Stimulated activated CD8-positive, alpha-beta memory T cell treated with anti-CD3 and anti-CD28 coated beads, Interleukin-2, amount 100 ng/mL, for 48 hours (primary cell): ENCODE measurements around the gene KCNIP4.

ENCODE experiments used
- DNase-seq, 2 donors: peaks; one replicate each; pipeline ENCODE4 v3.0.0-alpha.2; 2020; ENCODE audit warnings: low read depth in 2 of 2

KCNIP4 gene

DNA sequence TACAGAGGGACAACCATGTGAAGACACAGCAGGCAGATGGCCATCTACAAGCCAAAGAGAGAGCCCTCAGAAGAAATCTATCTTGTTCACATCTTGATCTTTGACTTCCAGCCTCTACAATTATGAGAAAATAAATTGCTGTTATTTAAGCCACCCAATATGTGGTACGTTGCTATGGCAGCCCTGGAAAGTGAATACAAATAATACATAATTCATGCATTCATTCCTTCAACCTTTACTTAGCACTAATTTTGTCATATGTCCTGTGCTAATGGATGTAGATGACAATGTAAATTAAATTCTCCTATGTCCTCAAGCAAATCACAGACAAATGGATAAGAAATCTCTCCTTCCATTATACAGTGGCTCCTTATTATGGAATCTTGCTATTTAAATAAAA lies 886.7 kb downstream of the KCNIP4 start:
- no peak for DNase-seq

DNA sequence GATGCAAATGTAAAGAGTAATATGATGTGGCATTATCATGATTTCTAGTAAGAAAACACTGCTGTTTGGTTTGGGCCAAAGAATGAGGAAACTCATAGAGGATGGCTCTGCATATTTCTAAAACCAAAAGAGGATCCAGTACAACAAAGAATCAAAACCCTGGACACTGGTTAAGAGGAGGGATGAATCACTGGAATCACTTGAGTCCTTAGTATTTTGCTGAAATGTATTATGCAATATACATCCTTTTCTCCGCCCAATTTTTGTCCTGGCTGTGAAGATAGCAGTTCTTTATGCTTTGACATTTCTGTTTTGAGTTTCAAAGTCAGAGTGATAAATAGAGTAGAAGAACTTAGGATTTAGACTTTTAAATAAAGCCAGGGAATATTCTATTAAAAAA lies 902.4 kb downstream of the KCNIP4 start:
- DNase-seq, result no peak

DNA sequence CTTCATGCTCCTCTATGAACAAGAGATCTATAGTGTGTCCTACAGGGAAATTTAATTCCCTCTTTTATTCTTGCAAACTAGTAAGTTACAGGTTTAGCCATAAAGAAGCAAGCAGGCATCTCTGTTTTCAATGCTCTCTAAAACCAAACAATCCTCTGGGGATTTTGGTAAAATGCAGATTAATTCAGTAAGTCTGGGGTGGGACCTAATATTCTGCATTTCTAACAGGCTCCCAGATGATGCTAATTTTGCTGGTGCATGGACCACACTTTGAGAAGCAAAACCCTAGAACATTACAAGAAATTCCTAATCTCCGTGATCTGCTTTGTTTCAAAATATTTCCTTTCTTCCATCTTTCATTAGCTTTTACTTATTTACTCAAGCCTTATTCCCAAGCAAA lies 903.5 kb downstream of the KCNIP4 start:
- no peak for DNase-seq

DNA sequence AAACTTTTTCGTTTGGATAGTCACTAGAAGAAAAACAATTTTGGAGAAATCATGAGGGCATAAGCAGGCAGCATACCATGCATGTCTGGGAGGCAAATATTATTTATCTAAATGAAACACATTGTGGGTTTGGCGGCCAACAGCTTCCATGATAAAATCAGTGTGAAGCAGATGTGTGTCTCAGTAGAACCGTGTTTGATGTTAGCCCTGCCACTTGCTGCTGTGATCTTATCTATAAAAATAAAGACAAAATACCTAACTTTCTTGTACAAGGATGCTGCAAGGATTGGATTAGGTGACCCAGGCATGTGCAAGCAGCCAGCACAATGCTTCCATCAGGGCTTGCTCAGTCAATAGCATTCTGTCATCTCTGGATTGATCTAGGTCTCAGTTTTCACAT lies 906.9 kb downstream of the KCNIP4 start:
- DNase-seq, result no peak

DNA sequence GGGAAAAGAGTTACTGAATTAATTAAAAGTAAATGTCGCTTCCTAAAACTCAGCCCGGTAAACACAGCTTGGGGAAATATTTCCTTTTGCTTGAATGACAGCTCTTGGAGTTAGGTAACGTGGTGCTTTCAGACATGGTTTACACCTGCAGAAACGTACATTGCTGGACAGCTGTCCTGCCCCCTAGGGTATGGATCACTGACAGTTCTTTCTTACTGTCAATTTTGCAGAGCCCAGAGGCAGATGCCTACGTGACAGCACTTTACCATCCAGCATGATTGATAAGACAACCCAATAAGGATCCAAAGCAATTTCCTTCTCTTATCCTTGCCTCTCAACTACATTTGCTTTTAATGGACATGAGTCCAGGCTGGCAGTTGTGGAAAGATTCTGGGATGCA lies 913.8 kb downstream of the KCNIP4 start:
- no peak for DNase-seq

DNA sequence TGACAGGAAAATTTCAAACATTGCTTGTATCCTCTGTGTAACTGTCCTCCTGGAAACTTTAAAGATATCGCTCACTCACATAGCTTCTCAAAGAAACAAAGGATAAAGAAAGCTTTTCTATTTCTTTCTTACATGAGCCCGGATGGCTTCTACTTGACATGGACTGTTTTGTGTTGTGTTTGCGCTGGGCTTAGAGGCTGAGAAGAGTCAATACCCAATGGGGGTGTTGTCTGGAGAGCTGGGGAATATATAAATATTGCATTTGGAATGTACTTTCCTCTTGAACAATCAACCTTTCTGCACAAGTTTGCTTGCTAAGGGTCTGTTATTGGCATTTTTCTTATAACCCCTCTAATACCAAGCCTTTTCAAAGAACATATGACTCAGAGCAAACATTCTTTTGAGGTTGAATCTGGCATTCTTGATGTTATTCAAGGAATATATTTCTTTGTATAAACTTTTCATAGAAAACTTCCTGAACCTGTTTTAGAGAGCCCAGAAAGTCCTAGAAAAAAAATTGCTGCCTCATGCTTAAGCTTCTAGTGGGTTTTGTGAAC lies 916.4 kb downstream of the KCNIP4 start:
- no peak for DNase-seq

DNA sequence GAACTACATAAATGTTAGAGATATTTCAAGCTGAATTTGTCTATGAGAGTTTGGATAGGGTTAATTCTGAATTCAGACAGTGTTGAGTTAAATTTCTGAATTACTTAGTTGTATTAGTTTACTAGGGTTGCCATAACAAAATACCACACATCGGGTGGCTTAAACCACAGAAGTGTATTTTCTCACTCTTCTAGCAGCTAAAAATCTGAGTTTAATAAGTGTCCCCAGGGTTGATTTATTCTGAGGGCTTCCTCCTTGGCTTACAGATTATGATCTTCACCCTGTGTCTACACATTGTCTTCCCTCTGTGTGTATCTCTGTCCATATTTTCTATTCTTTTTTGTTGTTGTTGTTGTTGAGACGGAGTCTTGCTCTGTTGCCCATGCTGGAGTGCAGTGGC lies 929.8 kb downstream of the KCNIP4 start:
- no peak for DNase-seq

DNA sequence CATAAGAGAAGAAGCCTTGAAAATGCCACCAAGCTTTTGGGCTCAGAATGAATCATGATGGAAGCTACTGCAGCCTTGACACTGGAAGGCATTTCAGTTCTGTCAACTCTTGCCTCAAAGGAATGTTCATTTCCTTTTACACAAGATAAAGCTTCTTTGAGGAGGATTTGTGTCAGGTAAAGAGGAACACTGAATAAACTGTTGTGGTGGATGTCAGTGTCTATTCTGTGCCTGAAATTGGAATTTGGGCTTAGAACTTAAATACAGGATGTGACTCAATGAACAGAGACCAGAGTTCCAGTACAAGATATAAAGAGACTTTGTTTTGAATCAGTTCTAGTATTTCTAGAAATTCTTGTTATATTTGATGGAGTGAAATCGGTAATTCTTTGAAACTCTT lies 935.1 kb downstream of the KCNIP4 start:
- DNase-seq, result no peak

DNA sequence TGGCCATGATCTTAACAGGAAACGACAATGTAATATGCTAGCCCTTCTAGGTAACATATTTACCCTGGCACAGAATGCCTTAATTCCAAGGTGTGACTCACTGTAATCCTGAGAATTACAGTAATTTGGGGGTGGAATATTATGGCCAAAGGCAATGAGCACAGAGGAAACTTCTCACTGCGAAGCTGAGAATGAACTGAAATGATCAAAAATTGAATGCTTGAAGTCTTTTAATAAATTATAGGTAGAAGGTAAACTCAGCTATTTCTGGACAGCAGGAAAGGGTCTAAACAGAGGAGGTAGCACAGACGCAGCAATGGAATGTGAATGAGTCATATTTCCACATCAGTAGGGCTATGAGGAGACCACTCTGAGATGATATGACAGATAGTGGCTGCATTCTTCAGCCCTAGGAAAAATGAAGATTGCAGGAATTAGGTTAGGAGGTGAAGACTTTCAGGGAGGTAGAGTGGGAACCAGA lies 935.7 kb downstream of the KCNIP4 start:
- DNase-seq, result no peak

DNA sequence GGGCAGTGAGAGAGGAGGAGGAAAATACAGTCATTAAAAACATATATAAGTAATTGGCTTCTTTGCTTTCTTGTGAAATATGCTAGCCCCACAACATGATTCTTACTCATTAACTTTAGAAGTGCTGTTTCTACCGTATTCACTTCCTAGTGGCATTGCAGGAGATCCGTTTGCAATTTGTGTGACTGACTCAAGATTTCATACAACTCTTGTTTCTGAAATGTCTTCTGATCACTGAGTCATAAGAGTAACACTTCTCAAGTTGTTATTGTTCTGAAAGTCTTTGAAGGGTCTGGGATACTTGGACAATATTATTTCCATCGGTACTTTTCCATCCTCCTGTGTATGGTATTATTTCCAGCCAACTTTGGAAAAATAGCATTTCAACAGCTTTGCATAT lies 937.5 kb downstream of the KCNIP4 start:
- no peak for DNase-seq

DNA sequence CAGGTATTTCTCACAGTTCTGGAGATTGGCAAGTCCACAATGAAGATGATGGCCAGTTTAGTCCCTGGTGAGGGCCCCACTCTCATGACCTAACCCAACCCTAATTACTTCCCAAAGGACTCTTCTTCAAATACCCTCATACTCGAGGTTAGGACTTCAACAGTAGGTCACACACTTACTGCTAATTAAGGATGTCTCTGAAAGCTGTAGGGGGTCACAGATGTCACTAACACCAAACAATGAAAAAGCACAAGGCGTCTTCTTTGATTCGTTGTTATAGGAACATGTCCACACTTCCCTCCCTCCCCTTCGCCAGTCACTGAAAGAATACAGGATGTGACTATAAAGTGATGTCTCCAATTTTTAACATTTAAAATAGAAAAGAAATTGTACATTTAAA lies 938.6 kb downstream of the KCNIP4 start:
- DNase-seq, result no peak

DNA sequence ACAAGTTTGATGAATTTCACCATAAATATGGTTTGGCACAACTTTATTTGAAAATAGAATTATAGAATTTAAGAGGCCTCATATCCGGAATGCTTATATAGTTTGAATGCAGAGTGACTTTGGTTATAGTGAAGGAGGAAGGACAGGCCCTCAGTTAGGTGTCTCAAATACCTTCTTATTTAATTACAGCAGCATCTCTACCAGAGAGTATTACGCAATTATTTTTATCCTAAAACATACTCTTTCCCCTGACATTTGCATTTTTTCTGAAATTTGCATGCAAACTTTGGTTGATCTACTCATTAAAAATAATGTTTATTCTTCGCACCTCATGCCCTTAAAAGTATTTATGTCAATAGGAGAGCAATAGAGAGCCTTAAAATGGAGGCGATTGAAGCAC lies 942.9 kb downstream of the KCNIP4 start:
- DNase-seq, result no peak

DNA sequence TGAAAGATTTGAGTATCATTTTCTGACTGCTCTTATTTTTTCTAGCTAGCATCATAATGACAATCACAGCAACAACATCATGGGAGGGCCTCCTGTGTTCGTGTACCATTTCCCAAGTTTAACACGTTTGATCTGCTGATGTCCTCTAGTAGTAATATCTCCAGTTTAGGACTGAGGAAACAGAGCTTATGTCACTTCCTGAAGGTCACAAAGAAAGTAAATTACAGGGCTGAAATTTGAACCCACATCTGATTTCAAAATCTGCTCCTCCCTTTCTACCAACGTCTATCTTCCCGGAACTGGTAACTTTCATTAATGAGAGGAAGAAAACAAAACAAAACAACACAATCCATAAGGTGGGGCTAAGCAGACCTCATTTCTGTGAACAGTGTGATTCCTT lies 945.6 kb downstream of the KCNIP4 start:
- no peak for DNase-seq

DNA sequence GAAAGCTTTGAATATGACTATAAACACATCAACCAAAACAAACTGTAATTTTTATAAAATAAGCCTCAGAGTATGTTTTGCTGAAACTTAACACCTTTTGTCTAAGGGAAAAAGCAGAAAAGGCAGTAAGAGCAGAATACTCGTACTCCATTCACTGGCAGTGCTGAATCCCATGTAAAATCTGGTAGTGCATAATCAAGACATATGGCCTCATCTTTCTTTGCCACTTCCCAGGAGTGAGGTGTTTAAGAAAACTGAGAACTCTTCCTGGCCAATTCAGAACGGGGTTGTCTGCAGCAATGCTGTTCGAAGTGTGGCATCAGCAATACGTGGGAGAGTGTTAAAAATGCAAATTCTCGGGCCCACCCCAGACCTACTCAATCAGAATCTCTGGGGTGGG lies 946.3 kb downstream of the KCNIP4 start:
- no peak for DNase-seq

DNA sequence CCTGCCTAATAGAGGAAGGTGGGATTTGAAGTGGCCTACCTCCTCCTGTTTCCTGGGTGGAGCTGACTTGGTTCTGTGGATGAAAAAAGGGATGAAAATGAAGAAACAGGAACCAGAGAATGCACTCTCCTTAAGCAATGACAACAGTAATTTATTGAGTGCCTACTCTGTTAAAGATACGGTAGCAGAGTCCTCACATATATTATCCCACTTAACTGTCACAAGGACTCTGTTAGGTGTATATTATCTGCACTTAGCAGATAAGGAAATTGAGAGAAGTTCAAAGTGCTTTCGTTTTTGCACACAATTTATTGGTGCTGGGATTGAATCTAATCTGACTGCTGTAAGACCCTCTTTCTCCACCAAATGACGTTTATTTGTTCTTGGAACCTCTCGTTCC lies 947.1 kb downstream of the KCNIP4 start:
- DNase-seq, result no peak

DNA sequence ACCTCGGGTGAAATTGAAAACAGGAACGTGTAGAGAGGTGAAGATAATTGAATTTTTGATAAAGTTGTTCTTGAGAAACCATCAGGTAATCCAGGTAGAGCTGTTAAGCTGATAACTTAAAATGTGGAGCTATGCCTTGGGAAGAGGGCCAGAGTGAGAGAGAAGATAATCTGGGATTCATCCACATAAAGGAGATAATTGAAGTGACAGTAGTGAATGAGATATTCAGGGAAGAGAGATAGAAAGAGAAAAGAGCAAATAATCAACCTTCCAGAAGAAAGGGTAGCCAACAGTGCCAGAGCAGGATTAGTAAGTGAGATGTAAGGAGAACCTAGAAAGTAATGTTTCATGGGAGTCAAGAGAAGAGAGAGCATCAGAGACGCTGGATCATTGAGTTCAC lies 950.7 kb downstream of the KCNIP4 start:
- DNase-seq, result no peak

DNA sequence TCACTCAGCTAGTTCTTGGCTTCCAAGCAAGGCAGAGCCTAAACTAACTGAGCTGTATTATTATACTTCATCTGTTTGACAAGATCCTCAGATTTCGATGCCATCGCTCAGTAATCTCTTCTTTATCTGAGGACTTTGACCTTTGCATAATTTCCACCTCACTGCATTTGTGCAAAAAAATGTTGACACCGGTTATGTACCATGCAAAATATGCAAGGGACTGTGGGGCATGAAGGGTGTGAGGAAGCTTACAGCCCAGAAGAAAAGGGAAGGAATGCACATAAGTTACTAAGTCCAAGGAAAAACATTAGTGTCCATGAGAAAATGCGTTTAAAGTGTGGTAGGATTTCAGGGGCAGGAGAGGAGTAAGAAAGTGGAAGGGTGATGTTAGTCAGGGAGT lies 953.0 kb downstream of the KCNIP4 start:
- no peak for DNase-seq

DNA sequence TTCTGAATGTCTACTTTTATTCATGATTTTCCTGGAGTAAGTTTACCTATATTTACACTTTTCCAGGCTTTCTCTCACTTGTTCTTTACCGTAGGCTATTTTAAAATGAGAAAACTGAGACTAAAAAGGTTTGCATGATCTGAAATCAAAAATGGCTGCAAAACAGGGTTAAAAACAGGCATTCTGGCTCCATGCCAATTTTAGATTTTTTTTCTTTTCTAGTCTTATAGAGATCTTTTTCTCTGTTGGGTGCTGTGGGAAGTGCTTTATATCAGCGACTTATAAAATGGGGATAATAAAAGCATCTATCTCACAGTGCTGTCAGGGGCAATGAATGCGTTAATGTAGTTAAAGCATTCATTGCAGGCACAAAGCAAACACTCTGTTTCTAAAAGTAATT lies 953.6 kb downstream of the KCNIP4 start:
- no peak for DNase-seq

DNA sequence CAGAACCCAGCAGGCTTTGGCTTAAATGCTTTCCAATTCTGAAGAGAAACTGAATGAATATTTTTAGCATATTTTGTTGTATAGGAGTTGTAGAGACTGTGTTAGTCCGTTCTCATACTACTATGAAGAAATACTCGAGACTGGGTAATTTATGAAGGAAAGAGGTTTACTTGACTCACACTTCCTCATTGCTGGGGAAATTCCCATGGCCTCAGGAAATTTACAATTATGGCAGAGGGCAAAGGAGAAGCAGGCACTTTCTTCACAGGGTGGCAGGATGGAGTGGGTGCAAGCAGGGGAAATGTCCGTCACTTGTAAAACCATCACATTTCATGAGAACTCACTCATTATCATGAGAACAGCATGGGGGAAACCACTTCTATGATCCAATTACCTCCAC lies 956.6 kb downstream of the KCNIP4 start:
- DNase-seq, result no peak

DNA sequence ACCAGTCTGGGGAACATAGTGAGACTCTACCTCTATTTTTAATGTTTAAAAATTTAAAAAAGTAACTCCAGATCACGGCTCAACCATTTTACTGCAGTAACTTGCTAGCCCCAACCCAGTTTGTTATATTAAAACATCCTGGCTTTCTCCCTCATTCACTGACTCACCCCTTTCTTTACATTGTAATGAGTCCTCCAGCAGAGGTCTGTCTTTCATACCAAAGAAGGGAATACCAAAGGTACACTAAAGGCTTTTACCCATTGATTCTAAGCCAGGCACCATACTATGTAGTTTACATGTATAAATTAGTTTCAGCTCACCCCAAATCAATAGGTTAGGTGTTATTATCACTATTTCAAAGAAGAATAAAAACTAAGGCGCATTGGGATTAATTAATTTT lies 961.4 kb downstream of the KCNIP4 start:
- no peak for DNase-seq

DNA sequence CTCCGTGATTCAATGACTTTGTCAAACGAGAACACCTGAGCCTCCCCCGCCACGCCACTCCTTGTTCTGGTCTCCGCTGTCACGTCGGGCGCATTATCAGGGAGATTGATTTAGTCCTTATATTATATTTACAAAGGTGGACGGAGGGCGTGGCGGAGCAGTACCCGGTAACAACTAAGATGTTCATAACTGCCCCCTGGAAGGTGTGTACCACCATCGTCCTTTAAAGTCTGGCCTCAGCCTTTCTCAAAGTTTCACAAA lies 964.1 kb downstream of the KCNIP4 start:
- no peak for DNase-seq

DNA sequence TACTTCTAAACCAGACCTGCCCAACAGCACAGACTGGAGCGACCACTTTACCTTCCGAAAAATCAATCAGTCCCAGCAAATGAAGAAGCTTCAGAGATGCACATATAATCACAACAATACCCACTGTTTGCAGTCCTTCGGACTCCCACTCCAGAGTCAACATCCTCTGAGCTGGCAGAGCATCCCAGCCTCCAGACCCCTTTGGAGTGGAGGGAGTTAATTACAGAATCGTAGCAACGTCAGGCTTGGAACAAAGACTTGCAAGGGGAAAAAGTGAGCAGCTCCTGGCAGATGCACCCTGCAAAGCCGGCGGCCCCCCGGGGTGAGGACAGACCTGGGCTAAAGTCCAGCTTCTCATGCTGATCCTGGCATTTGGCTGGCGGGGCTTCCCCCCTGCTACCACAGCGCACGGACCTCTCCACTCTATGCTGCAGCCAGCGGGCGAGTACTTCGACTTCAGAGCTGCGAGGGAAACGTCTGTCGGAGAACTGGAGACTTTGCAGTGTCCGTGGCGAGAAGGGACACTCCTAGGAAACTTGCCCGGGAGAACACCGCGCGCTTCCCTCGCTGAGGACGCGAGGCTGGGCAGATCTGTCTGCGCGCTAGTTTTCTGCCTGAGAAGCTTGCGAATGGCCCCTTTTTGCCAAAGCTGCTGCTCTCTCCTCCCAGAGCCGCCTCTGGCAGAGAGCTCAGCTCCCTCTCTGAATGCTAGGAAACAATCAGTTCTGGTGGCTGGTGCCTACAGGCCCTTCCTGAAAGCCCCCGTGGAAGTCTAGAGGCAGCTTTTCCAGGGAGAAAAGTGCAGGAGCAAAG lies 964.6 kb downstream of the KCNIP4 start:
- no peak for DNase-seq

DNA sequence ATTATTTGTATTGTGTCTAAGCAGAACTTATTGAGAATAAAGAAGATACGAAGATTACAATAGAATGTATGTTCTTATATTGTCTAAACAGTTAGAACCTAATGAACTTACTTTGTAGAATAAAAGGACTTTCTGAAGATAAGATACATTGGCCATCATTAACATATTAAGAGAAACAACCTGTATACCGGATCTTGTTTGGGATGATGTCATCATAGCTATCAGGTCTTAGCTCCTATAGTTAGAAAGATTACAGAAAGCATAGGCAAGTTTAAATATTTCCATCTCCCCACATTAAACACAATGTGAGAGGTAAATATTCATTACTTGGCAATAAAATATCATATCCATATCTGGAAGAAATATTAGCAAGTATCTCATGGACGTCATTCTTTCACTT lies 966.0 kb downstream of the KCNIP4 start:
- DNase-seq, result no peak

DNA sequence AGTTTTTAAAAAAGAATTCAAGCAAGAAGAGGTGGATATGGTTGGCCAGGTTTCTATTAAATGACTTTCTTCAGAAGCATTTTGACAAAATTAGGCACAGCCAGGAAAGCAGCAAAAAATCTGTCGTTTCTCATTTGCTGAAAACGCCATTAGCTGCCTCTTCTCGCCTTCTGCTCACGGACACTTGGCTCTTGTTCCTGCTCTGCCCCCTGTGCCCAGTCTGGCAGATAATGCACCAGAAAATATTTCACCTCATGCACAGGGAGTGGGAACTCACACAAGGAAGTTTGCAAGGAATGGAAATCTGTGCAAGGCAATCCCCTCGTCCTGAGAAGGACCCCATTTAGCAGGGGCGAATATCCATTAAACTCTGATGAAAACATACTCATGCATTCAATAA lies 988.3 kb downstream of the KCNIP4 start:
- no peak for DNase-seq
